H7 (cell line): Measurements from ENCODE around the gene SOAT1. TPM values are rescaled to one million over a fixed set of nuclear protein-coding genes. Genes with fewer than 3 reads are reported as not detected.
A peak's percentile ranks its signal among the peaks of the same experiment; 100 is the strongest.
"Not testable (repeated sequence)": the region's sequence is repeated elsewhere in the genome, so short reads cannot be mapped to it uniquely, and the experiment has no call there.

Experiments used
- DNase-seq: peaks from one replicate; pipeline ENCODE4 v3.0.0; 2012
- H3K27me3 ChIP-seq: 2 replicates; pipeline ENCODE4 v1.6.0; 2011; ENCODE audit warnings: mild to moderate bottlenecking, low read length; ENCODE audit not compliant: control insufficient read depth, insufficient read depth
- H3K36me3 ChIP-seq: replicated peaks from 2 replicates; pipeline ENCODE4 v1.5.1; 2011; ENCODE audit warnings: low read length; ENCODE audit not compliant: control insufficient read depth, insufficient read depth
- H3K4me3 ChIP-seq: 2 replicates; pipeline ENCODE4 v1.5.1; 2011; ENCODE audit warnings: low read depth, mild to moderate bottlenecking, control low read depth, low read length, moderate library complexity; ENCODE audit not compliant: insufficient read depth
- total RNA-seq: library from RNA; depleted of rRNA; stranded (reverse); fragments of >200 nt; shearing (Covaris generic); gene quantifications from 2 replicates; pipeline ENCODE4 v1.2.3, GENCODE V29; 2014

The SOAT1 gene
- total RNA-seq, 1 experiment from 2014 or later, result 2.7 TPM

DNA sequence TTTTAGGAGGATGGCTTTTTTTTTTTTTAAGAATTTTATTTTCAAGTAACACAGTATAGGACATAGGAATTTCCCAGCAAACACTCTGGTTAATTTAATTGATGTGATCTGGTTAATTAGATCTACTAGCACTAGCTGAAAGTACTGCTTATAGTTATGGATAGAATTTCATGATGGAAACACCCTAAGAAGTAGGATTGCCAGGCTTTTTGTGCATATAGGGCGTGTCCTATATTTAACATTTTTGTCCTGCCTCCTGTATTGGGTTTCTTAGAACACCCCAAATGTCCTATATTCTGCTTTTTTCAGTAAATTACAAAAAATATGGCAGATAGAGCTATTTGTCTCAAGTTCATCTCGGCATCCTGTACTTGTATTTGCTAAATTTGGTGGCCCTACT, 58.6 kb downstream of the SOAT1 start:
- no peak overlapping the region for H3K4me3 ChIP-seq
- no peak for DNase-seq
- H3K36me3 ChIP-seq, result no peaks in the 10 kb centered on the region
- H3K27me3 ChIP-seq, result no peaks in the 10 kb centered on the region

DNA sequence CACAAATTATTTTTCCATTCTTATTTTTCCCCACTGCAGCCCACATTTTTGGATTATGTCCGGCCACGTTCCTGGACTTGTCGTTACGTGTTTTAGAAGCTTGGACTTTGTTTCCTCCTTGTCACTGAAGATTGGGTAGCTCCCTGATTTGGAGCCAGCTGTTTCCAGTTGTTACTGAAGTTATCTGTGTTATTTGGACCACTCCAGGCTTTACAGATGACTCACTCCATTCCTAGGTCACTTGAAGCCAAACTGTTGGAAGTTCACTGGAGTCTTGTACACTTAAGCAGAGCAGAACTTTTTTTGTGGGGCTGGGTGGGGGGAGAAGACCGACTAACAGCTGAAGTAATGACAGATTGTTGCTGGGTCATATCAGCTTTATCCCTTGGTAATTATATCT, 59.9 kb downstream of the SOAT1 start:
- Histone ChIP-seq H3K4me3 (no peak overlapping the region), H3K36me3 (no peaks in the 10 kb centered on the region), H3K27me3 (no peaks in the 10 kb centered on the region)
- no peak for DNase-seq

DNA sequence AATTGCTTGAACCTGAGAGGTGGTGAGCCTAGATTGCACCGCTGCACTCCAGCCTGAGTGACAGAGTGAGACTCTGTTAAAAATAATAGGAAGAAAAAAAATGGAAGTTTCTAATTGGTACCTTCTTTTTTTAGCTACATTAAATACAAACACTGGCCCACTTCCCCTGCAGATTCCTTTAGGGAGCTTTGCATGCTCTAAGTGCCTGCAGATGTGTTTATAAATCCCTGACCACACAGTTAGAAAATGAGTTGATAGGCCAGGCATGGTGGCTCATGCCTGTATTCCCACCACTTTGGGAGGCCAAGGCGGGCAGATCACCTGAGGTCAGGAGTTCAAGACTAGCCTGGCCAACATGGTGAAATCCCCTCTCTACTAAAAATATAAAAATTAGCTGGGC, 68.0 kb downstream of the SOAT1 start:
- DNase-seq, H3K4me3 ChIP-seq, H3K36me3 ChIP-seq, H3K27me3 ChIP-seq: not testable (repeated sequence)

DNA sequence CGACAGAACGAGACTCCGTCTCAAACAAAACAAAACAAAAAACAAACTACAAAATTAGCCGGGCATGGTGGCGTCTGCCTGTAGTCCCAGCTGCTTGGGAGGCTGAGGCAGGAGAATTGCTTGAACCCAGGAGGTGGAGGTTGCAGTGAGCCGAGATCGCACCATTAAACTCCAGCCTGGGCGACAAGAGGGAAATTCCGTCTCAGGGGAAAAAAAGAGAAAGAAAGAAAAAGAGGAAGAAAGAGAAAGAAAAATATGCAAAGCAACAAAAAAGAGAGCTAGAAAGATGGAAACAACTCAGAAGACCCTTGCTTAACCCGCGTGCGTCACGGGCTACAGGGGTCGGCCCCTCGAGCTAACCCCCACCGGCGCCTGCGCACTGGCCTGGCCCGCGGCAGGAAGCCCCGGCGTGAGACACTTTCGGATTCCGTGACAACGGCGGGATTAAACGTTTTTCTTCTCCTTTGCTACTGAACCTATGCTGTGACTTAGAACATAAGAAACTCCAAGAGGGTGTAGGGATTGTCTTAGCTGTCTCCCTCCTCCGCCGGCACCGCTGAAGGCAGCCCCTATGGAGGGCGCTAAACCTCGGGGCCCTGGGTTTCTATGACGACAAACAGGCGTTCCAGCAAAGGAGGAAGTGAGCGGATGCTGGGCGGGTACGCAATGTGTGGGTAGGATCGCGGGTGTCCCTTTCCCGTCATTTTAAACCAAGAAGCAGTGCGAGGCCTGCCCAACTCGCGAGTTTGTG, 71.9 kb downstream of the SOAT1 start, which contains the start of gene AXDND1:
TSS of gene AXDND1 (plus strand) at position 630 of the 751 bp plus-strand sequence. CDS start 539 bp downstream, outside the sequence.
- Histone ChIP-seq H3K36me3 (no peaks in the 10 kb centered on the region), H3K4me3 (peak within 1 kb of the TSS; percentile 81), H3K27me3 (no peaks in the 10 kb centered on the region; the same call in 1 of the 2 replicates)
- peak; percentile 85 for DNase-seq

DNA sequence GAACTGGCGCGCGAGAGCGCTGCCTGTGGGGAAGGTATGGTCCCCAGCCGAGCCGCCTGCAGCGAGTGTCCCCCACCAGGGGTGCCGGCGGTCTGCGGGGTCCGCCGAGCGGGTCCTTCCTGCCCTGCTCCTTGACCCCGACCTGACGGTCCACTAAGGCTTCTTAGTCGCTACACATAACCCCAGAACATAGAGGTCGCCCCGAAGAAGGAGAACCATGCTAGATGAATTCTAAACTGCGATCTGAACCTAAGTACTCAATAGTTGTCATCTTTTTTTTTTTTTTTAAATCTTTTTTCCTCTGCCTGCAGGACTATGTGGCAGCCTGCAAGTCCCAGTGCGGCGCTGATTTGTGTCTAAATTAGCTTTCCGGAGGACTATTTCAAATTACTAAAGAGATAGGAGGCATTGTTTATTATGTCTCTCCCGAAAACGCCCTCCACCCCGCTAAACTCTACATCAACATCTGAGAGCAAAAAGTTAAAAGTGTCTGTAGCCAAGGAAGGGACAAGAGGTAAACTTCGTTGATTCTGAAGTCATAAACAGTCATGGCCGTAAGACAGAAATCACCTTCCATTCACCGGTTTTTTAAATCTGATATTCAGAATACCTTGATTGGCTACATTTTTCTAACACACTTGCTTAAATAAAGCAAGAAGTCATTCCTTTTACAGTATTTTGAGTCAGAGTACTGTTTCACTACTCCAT, 72.7 kb downstream of the SOAT1 start:
- no peaks in the 10 kb centered on the region; the same call in 1 of the 2 replicates for H3K27me3 ChIP-seq
- no peaks in the 10 kb centered on the region for H3K36me3 ChIP-seq
- H3K4me3 ChIP-seq, result peak overlapping the region; percentile 81
- DNase-seq, result no peak

DNA sequence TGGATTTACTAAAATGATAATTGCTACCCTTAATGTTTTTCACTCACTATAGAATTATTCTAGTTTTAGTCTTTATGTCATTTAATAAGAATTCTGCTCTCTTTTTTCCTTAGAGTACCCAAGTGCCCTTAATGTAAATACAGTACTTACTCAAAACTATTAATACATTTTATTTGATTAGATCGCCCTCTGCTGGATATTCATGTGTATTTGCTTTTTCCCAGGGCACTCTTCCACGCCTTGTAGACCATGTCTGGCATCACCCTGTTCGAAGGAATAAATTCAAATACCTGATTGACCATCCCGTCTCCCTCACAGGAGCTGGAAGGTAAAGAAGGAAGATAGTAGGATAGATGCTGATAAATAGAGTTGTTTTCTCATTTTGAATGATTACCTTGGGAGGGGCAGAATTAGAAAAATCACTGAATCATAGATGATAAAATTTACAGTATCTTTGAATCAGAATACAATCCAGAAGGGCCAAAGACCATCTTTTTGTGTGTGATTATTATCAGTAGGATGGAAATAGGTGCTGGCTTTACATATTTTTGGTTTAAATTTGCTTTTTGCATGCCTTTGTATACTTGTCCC, 76.2 kb downstream of the SOAT1 start:
- no peaks in the 10 kb centered on the region for H3K36me3 ChIP-seq
- no peaks in the 10 kb centered on the region; the same call in 1 of the 2 replicates for H3K27me3 ChIP-seq
- no peak overlapping the region for H3K4me3 ChIP-seq
- peak; percentile 59 for DNase-seq

DNA sequence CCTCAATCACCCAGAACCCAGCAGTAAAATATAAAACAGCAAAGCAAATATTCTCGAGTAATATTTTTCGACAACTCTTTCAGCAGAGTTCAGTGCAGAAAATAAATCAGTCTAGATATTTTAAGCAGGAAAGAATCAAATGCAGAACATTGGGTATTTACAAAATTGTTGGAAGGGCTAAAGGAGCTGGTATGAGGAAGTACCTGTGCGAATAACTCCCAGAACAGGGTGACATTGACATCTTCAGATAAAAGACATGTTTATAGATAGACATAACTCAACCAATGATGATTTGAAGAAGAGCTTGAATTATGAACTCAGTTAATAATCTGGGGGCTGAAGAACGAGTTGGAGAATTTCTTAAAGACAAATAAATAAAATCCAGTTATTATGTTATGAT, 78.6 kb downstream of the SOAT1 start:
- no peak for DNase-seq
- Histone ChIP-seq H3K36me3 (no peaks in the 10 kb centered on the region), H3K4me3 (no peak overlapping the region), H3K27me3 (no peaks in the 10 kb centered on the region)

DNA sequence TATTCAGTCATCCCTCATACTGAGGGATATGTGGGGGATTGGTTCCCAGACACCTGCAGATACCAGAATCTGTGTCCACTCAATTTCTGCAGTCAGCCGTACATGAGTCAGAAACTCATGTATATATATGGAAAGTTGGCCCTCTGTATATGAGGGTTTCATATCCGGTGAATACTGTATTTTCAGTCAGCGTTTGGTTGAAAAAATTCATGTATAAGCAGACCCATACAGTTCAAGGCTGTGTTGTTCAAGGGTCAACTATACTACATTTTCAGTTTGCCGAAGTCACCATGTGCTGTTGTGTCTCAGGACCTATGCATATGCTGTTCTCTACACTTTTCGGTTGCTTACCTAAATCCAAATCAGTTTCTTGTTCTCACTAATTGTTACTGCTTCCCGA, 82.6 kb downstream of the SOAT1 start:
- Histone ChIP-seq H3K27me3 (no peaks in the 10 kb centered on the region), H3K36me3 (no peaks in the 10 kb centered on the region), H3K4me3 (no peak overlapping the region)
- DNase-seq, result no peak

DNA sequence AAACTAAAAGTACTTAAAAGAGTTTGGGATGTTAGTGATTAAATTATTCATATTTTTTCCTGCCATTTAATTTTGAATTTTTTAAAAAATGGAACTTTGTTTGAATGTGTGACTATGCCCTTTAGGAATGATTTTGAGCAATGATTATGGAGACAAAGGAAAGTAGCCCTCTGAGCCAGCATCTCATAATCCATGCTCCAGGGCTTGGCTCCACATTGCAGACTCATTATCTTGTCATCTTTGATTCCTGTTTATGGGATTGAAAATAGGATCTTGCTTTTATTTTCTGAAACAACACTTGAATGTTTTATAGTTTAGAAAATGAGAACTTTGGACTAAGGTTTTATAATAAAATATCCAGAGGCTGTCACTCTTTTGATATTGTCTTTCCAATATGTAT, 86.7 kb downstream of the SOAT1 start:
- H3K36me3 ChIP-seq, result no peaks in the 10 kb centered on the region
- no peak overlapping the region for H3K4me3 ChIP-seq
- H3K27me3 ChIP-seq, result no peaks in the 10 kb centered on the region
- no peak for DNase-seq

DNA sequence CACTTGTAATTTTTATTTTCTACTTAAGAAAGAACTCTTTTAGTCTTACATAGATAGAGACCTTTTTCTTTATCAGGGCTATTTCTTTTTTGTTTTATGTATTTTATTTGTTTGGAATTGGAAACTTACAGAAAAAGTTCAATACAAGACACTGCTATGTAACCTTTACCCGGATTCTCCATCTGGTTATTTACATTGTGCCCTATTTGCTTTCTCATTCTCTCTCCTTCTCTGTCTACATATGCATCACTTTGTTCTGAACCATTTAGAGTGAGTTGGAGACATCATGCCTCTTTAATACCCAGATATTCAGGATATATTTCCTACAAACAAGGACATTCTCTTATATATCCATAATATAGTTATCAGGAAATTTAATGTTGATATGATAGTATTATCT, 90.4 kb downstream of the SOAT1 start:
- no peaks in the 10 kb centered on the region for H3K36me3 ChIP-seq
- no peak for DNase-seq

DNA sequence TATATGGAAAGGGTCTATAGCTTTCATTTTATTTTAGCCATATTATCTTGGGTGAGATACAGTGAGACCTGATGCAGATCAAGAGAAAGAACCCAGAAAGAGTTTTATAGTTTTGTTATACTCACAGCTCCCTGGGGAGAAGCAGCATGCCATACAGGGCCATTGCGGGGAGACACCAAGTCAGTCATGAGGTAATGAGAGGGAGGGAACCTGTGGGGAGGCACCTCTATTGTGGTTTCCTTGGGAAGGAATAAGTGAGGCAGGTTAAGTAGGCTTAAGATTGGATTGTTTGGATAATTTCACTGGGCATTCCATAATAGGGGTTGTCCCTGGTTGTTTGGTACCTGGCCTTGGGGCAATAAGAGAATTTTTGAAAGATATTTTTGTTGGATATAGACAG, 91.9 kb downstream of the SOAT1 start:
- Histone ChIP-seq H3K36me3 (no peaks in the 10 kb centered on the region), H3K27me3 (no peaks in the 10 kb centered on the region)
- DNase-seq, result no peak

More for the DNA sequence above, 90.4 kb downstream of the SOAT1 start:
- Histone ChIP-seq H3K4me3 (no peak overlapping the region), H3K27me3 (no peaks in the 10 kb centered on the region)

DNA sequence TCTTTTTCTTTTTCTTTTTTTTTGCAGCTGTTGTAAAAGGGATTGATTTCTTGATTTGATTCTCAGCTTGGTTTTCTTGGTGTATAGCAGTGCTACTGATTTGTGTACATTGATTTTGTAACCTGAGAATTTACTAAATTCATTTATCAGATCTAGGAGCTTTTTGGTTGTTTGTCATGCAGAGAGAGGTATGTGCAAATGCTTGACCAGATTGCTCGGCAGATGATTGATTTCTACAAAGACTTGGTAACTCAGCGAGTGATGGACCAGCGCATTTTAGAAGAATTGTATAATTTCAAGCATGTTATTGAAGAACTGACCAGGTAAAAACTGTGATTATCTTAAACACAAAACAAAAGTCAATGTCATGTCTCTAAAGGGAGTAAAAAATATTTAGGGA, 100.1 kb downstream of the SOAT1 start:
- no peak overlapping the region for H3K4me3 ChIP-seq
- no peaks in the 10 kb centered on the region for H3K36me3 ChIP-seq
- no peaks in the 10 kb centered on the region for H3K27me3 ChIP-seq
- no peak for DNase-seq

More for the DNA sequence above, 91.9 kb downstream of the SOAT1 start:
- H3K4me3 ChIP-seq, result no peak overlapping the region

DNA sequence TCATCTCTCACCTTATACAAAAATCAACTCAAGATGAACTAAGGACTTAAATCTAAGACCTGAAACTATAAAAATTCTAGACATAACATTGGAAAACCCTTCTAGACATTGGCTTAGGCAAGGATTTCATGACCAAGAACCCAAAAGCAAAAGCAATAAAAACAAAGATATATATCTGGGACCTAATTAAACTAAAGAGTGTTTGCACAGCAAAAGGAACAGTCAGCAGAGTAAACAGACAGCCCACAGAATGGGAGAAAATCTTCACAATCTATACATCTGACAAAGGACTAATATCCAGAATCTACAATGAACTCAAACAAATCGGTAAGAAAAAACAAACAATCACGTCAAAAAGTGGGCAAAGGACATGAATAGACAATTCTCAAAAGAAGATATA, 105.8 kb downstream of the SOAT1 start:
- H3K27me3 ChIP-seq, H3K4me3 ChIP-seq, DNase-seq, H3K36me3 ChIP-seq: not testable (repeated sequence)
